NCI-H524 (cell line): Measurements from ENCODE around the gene AMOTL1.
"Not testable (repeated sequence)": the region's sequence is repeated elsewhere in the genome, so short reads cannot be mapped to it uniquely, and the experiment has no call there.

ENCODE experiments used
- DNase-seq, 2 experiments: peaks; one replicate each; lab custom pipeline; 2025; lab: John Stamatoyannopoulos, UW

Gene AMOTL1

GRCh38 chr11:94823102-94823732, 55.1 kb downstream of the AMOTL1 start:
- no peak for DNase-seq

- no peak for DNase-seq
Measured at GRCh38 chr11:94825031-94825430, 56.9 kb downstream of the AMOTL1 start.

GRCh38 chr11:94825481-94825880, 57.3 kb downstream of the AMOTL1 start:
- no peak for DNase-seq

GRCh38 chr11:94826415-94826814, 58.3 kb downstream of the AMOTL1 start:
- no peak for DNase-seq

- peak in 1 of 2 experiments; percentile 10 for DNase-seq
Measured at GRCh38 chr11:94828088-94828487, 59.9 kb downstream of the AMOTL1 start.

GRCh38 chr11:94830722-94831510, 62.8 kb downstream of the AMOTL1 start:
- DNase-seq, result no peak

GRCh38 chr11:94831529-94831928, 63.4 kb downstream of the AMOTL1 start:
- DNase-seq, result no peak

GRCh38 chr11:94832604-94833235, 64.6 kb downstream of the AMOTL1 start:
- no peak for DNase-seq

- no peak for DNase-seq
Measured at GRCh38 chr11:94834911-94835593, 66.9 kb downstream of the AMOTL1 start.

GRCh38 chr11:94835594-94835927, 67.4 kb downstream of the AMOTL1 start:
- DNase-seq, result no peak

- no peak for DNase-seq
Measured at GRCh38 chr11:94837317-94837716, 69.2 kb downstream of the AMOTL1 start.

GRCh38 chr11:94838027-94838731, 70.0 kb downstream of the AMOTL1 start:
- no peak for DNase-seq

- no peak for DNase-seq
Measured at GRCh38 chr11:94840209-94840608, 72.1 kb downstream of the AMOTL1 start.

- DNase-seq, result no peak
Measured at GRCh38 chr11:94844031-94844430, 75.9 kb downstream of the AMOTL1 start.

GRCh38 chr11:94845622-94846021, 77.5 kb downstream of the AMOTL1 start:
- DNase-seq, result no peak

- DNase-seq, result peak in 1 of 2 experiments; percentile 34
Measured at GRCh38 chr11:94849839-94850238, 81.7 kb downstream of the AMOTL1 start.

GRCh38 chr11:94851864-94852636, 83.9 kb downstream of the AMOTL1 start:
- peak; percentile 8 to 25 for DNase-seq

- DNase-seq, result not testable (repeated sequence)
Measured at GRCh38 chr11:94853288-94853687, 85.1 kb downstream of the AMOTL1 start.

- peak in 1 of 2 experiments; percentile 25 for DNase-seq
Measured at GRCh38 chr11:94853836-94854235, 85.7 kb downstream of the AMOTL1 start.

- no peak for DNase-seq
Measured at GRCh38 chr11:94854770-94855633, 86.8 kb downstream of the AMOTL1 start.
